Central memory CD8-positive, alpha-beta T cell (primary cell): Measurements from ENCODE around the gene DPM1.
A peak's percentile ranks its signal among the peaks of the same experiment; 100 is the strongest.

Source experiments
- ATAC-seq: fragments of 150-1000 bp; cut with Tn5 transposase; replicated peaks from 2 replicates; pipeline ENCODE4 v1.10.0; 2022; ENCODE audit warnings: mild to moderate bottlenecking, moderate FRiP score, moderate number of reproducible peaks; ENCODE audit not compliant: poor library complexity, severe bottlenecking; ENCODE audit errors: extremely low read depth
- DNase-seq, 2 donors: peaks; one replicate each; pipeline ENCODE4 v3.0.0; 2021; ENCODE audit warnings: low spot score in 2 of 2
- H3K27ac Mint-ChIP-seq: one replicate; pipeline ENCODE4 v1.8.0; 2022; ENCODE audit warnings: low read depth, mild to moderate bottlenecking, moderate library complexity, mixed read lengths
- H3K27me3 Mint-ChIP-seq: one replicate; pipeline ENCODE4 v1.8.0; 2022; ENCODE audit warnings: mixed read lengths
- H3K36me3 Mint-ChIP-seq: one replicate; pipeline ENCODE4 v1.8.0; 2022; ENCODE audit warnings: mild to moderate bottlenecking, moderate library complexity, mixed read lengths; ENCODE audit not compliant: insufficient read depth
- H3K4me1 Mint-ChIP-seq: one replicate; pipeline ENCODE4 v1.8.0; 2022; ENCODE audit warnings: mixed read lengths
- H3K4me3 Mint-ChIP-seq: one replicate; pipeline ENCODE4 v1.8.0; 2022; ENCODE audit warnings: mild to moderate bottlenecking, moderate library complexity, mixed read lengths
- H3K9me3 Mint-ChIP-seq: one replicate; pipeline ENCODE4 v1.8.0; 2022; ENCODE audit warnings: mixed read lengths

The DPM1 gene

GRCh38 chr20:50933589-50933988 lies 24.7 kb downstream of the DPM1 start:
- peaks cover 17% of the 10 kb centered on the region for H3K4me1 Mint-ChIP-seq
- no peaks in the 10 kb centered on the region for H3K27me3 Mint-ChIP-seq
- H3K9me3 Mint-ChIP-seq = no peaks in the 10 kb centered on the region
- ATAC-seq (no peak), DNase-seq (no peak)
- no peak overlapping the region for H3K27ac Mint-ChIP-seq
- H3K4me3 Mint-ChIP-seq = no peak overlapping the region
- peaks cover 47% of the 10 kb centered on the region for H3K36me3 Mint-ChIP-seq

GRCh38 chr20:50932691-50933280 lies 25.5 kb downstream of the DPM1 start:
- Mint-ChIP-seq H3K36me3 (peaks cover 48% of the 10 kb centered on the region), H3K27ac (peak overlapping the region; percentile 98), H3K9me3 (no peaks in the 10 kb centered on the region), H3K4me1 (peaks cover 25% of the 10 kb centered on the region), H3K27me3 (no peaks in the 10 kb centered on the region), H3K4me3 (peak overlapping the region; percentile 99)
- ATAC-seq (no peak), DNase-seq (no peak)

- peaks cover 48% of the 10 kb centered on the region for H3K36me3 Mint-ChIP-seq
- no peaks in the 10 kb centered on the region for H3K27me3 Mint-ChIP-seq
- no peak for ATAC-seq
- peaks cover 32% of the 10 kb centered on the region for H3K4me1 Mint-ChIP-seq
- H3K27ac Mint-ChIP-seq = peak overlapping the region; percentile 98
- H3K4me3 Mint-ChIP-seq = peak overlapping the region; percentile 99
- no peaks in the 10 kb centered on the region for H3K9me3 Mint-ChIP-seq
- no peak for DNase-seq
Observed at GRCh38 chr20:50932016-50932485, 26.3 kb downstream of the DPM1 start.

- Mint-ChIP-seq H3K4me3 (peak within 1 kb of the TSS; percentile 99), H3K27me3 (no peaks in the 10 kb centered on the region), H3K4me1 (peaks cover 34% of the 10 kb centered on the region), H3K9me3 (no peaks in the 10 kb centered on the region), H3K27ac (peak within 1 kb of the TSS; percentile 98), H3K36me3 (peaks cover 44% of the 10 kb centered on the region)
- ATAC-seq (peak; percentile 64), DNase-seq (peak; percentile 89 to 93)
Observed at GRCh38 chr20:50931306-50932015, 26.9 kb downstream of the DPM1 start, which contains the start of gene ADNP. ADNP (minus strand) TSS chr20:50931437; CDS start chr20:50903996, 27,441 bp downstream.

GRCh38 chr20:50930976-50931305 lies 27.4 kb downstream of the DPM1 start:
- Mint-ChIP-seq H3K4me3 (peak overlapping the region; percentile 99), H3K36me3 (peaks cover 43% of the 10 kb centered on the region), H3K9me3 (no peaks in the 10 kb centered on the region), H3K4me1 (peaks cover 37% of the 10 kb centered on the region), H3K27ac (peak overlapping the region; percentile 98), H3K27me3 (no peaks in the 10 kb centered on the region)
- DNase-seq (no peak), ATAC-seq (peak; percentile 41)

GRCh38 chr20:50930139-50930975 lies 28.0 kb downstream of the DPM1 start:
- ATAC-seq (no peak), DNase-seq (no peak)
- H3K9me3 Mint-ChIP-seq = no peaks in the 10 kb centered on the region
- peak overlapping the region; percentile 99 for H3K4me3 Mint-ChIP-seq
- no peaks in the 10 kb centered on the region for H3K27me3 Mint-ChIP-seq
- peak overlapping the region; percentile 98 for H3K27ac Mint-ChIP-seq
- H3K36me3 Mint-ChIP-seq = peaks cover 44% of the 10 kb centered on the region
- H3K4me1 Mint-ChIP-seq = peaks cover 43% of the 10 kb centered on the region

GRCh38 chr20:50929299-50930138 lies 28.8 kb downstream of the DPM1 start:
- Mint-ChIP-seq H3K36me3 (peaks cover 43% of the 10 kb centered on the region), H3K4me1 (peaks cover 50% of the 10 kb centered on the region), H3K27me3 (no peaks in the 10 kb centered on the region), H3K9me3 (no peaks in the 10 kb centered on the region), H3K27ac (peak overlapping the region; percentile 98), H3K4me3 (peak overlapping the region; percentile 99)
- ATAC-seq (peak; percentile 72), DNase-seq (peak; percentile 85 to 91)

- no peaks in the 10 kb centered on the region for H3K27me3 Mint-ChIP-seq
- peaks cover 59% of the 10 kb centered on the region for H3K4me1 Mint-ChIP-seq
- DNase-seq (no peak), ATAC-seq (no peak)
- peaks cover 46% of the 10 kb centered on the region for H3K36me3 Mint-ChIP-seq
- peak overlapping the region; percentile 99 for H3K4me3 Mint-ChIP-seq
- peak overlapping the region; percentile 46 for H3K27ac Mint-ChIP-seq
- H3K9me3 Mint-ChIP-seq = no peaks in the 10 kb centered on the region
Observed at GRCh38 chr20:50928469-50928868, 29.9 kb downstream of the DPM1 start.

GRCh38 chr20:50926530-50926929 lies 31.8 kb downstream of the DPM1 start:
- Mint-ChIP-seq H3K27ac (no peak overlapping the region), H3K36me3 (peaks cover 48% of the 10 kb centered on the region)

GRCh38 chr20:50924261-50924920 lies 33.9 kb downstream of the DPM1 start:
- ATAC-seq (no peak), DNase-seq (no peak)
- no peaks in the 10 kb centered on the region for H3K9me3 Mint-ChIP-seq
- H3K4me1 Mint-ChIP-seq = peaks cover 79% of the 10 kb centered on the region
- peak overlapping the region; percentile 41 for H3K4me3 Mint-ChIP-seq
- peaks cover 39% of the 10 kb centered on the region for H3K36me3 Mint-ChIP-seq
- no peak overlapping the region for H3K27ac Mint-ChIP-seq
- no peaks in the 10 kb centered on the region for H3K27me3 Mint-ChIP-seq

More at GRCh38 chr20:50926530-50926929, 31.8 kb downstream of the DPM1 start:
- no peak overlapping the region for H3K4me3 Mint-ChIP-seq
- no peaks in the 10 kb centered on the region for H3K9me3 Mint-ChIP-seq
- H3K27me3 Mint-ChIP-seq = no peaks in the 10 kb centered on the region
- no peak for DNase-seq
- peaks cover 73% of the 10 kb centered on the region for H3K4me1 Mint-ChIP-seq
- no peak for ATAC-seq

GRCh38 chr20:50921803-50922501 lies 36.4 kb downstream of the DPM1 start:
- peaks cover 36% of the 10 kb centered on the region for H3K36me3 Mint-ChIP-seq
- ATAC-seq (no peak), DNase-seq (no peak)
- H3K4me1 Mint-ChIP-seq = peaks cover 78% of the 10 kb centered on the region
- peak overlapping the region; percentile 74 for H3K27ac Mint-ChIP-seq
- H3K4me3 Mint-ChIP-seq = no peak overlapping the region
- no peaks in the 10 kb centered on the region for H3K9me3 Mint-ChIP-seq
- no peaks in the 10 kb centered on the region for H3K27me3 Mint-ChIP-seq
